ENCODE data around the gene CDH13.
"Not testable (repeated sequence)": the region's sequence is repeated elsewhere in the genome, so short reads cannot be mapped to it uniquely, and the experiment has no call there.

The CDH13 gene

DNA sequence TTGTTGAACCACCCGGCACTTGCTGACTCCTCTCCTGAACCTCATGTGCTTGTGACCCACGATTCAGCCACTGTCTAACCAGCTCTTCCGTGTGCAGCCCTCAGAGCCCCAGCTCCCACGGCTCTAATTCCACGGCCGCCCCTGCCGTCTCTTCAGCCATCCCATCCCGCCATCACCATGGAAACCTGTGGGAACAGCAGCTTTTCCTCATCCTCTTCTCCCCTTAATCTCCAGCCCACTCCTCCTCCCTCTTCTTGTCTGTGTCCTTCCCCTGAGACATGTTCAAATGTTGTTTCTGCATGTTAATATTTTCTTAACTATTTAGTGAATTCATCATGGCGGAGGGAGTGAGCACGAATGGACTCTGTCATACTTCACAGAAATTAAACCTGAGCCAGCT lies 285.2 kb downstream of the CDH13 start:
- Histone ChIP-seq H3K27ac (ENCODE audit: low read depth, low read length) (no peak overlapping the region), H3K9ac (ENCODE audit: low read length) (no peak overlapping the region), H3K27me3 (ENCODE audit: control insufficient read depth in 1 of 2, insufficient read depth in 2 of 2, low read length in 2 of 2) (no peaks in the 10 kb centered on the region), H3K36me3 (ENCODE audit: insufficient read depth, low read length) (no peaks in the 10 kb centered on the region), H3K4me3 (ENCODE audit: low read depth in 1 of 2, low read length in 2 of 2) (no peak overlapping the region), H3K9me3 (ENCODE audit: low read length) (no peaks in the 10 kb centered on the region), H3K4me1 (ENCODE audit: insufficient read depth, low read length) (no peaks in the 10 kb centered on the region)

DNA sequence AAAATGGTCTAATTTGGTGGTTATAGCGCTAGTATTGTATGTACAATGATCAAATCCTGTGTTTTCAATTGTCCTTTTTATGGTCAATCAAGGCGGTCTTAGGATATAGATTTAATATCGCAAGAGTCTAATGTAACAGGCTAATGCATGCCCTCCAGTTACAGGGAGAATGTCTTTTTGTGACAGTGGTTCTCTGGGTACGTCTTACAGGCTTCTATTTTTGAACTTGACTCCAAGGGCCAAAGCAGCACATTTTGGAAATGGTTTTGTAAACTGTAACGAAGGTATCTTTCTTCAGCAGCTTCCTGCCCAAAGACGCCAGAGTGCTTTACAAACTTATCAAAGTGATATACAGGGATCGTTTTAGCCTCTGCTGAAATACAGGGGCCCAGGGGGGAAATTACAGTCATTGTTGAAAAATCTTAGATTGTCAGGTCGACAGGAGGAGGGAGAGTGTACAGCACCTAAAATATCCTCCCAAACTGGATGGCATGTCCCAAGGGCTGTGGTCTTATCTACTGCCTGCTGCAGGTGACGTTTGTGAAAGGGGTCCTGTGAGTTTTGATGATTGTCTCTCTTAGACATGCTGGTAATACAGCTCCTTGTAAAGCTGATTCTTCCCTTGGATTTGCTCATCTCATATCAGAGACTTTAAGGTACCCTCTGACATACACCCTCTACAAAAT lies 288.5 kb downstream of the CDH13 start:
- H3K4me1 ChIP-seq (ENCODE audit: insufficient read depth, low read length) = no peaks in the 10 kb centered on the region
- H3K9me3 ChIP-seq (ENCODE audit: low read length) = no peaks in the 10 kb centered on the region
- H3K9ac ChIP-seq (ENCODE audit: low read length) = no peak overlapping the region
- H3K4me3 ChIP-seq (ENCODE audit: low read depth in 1 of 2, low read length in 2 of 2) = no peak overlapping the region
- H3K27ac ChIP-seq (ENCODE audit: low read depth, low read length) = no peak overlapping the region
- H3K27me3 ChIP-seq (ENCODE audit: control insufficient read depth in 1 of 2, insufficient read depth in 2 of 2, low read length in 2 of 2) = no peaks in the 10 kb centered on the region
- H3K36me3 ChIP-seq (ENCODE audit: insufficient read depth, low read length) = no peaks in the 10 kb centered on the region

DNA sequence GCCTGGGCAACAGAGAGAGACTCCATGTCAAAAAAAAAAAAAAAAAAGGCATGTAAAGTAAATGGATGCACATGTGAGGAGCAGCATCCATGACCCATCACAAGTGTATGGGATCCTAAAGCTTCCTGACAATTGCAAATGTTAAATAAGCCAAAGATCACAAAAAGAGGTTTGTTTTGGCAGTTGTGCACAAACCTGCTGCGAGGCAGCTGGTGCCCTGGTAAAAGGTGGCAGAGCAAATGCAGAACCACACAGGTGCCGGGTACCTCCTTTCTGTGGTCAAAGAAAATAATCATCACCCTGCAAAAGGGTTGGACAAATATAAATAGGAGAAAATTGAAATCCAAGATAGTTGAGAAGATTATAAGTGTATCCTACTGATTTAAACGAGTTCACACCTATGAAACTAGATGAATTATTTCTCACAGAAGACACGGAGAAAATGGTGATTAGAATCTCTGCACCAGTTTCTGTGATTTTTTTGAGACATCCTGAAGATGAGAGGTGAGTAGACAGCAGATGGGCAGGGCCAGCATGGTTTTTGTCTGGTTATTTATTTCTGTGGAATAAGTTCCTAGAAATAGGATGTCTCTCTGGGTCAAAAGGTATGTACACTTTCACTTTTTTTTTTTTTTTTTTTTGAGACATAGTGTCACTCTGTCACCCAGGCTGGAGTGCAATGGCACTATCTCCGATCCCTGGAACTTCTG lies 291.3 kb downstream of the CDH13 start:
- no peaks in the 10 kb centered on the region for H3K9me3 ChIP-seq (ENCODE audit: low read length)
- no peak overlapping the region for H3K4me3 ChIP-seq (ENCODE audit: low read depth in 1 of 2, low read length in 2 of 2)
- no peaks in the 10 kb centered on the region for H3K36me3 ChIP-seq (ENCODE audit: insufficient read depth, low read length)
- H3K9ac ChIP-seq (ENCODE audit: low read length) = no peak overlapping the region
- no peaks in the 10 kb centered on the region for H3K4me1 ChIP-seq (ENCODE audit: insufficient read depth, low read length)
- H3K27ac ChIP-seq (ENCODE audit: low read depth, low read length) = no peak overlapping the region
- H3K27me3 ChIP-seq (ENCODE audit: control insufficient read depth in 1 of 2, insufficient read depth in 2 of 2, low read length in 2 of 2) = no peaks in the 10 kb centered on the region

DNA sequence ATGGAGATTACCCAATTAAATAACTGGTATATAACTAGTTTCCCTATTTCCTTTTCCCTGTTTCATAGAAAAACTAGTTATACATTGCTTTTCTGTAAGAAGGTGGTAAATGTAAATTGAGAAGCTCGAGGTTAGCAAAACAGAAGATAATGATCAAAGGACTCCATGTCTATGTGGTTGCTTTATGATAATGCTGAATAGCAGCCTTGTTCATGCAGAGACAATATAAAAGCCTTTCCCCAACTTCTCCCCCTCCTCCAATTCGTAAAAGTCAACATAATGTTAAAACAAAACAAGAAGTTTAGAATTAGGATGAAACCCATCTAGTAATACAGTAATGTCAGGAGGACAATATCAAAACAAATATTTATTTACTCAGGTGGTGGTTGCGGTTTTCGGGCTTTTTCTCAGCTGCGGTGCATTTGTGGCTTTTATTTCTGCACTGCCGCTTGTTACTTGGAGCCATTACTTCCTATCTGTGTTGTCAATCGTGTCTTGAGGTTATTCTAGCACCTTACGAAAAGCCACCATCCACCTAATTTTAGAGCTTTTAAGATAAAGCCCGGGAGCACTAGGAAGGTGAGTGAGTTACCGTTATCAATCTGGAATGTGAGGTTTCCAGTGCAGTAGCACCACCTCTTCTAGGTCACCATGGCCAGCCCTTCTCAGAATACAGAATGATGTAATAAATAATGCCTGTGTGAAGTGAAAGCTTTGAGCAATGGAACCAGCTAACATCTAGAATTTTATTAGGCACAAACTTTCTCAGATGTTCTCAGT lies 297.5 kb downstream of the CDH13 start:
- Histone ChIP-seq H3K9ac (ENCODE audit: low read length) (no peak overlapping the region), H3K27ac (ENCODE audit: low read depth, low read length) (no peak overlapping the region), H3K9me3 (ENCODE audit: low read length) (no peaks in the 10 kb centered on the region), H3K4me1 (ENCODE audit: insufficient read depth, low read length) (no peaks in the 10 kb centered on the region), H3K36me3 (ENCODE audit: insufficient read depth, low read length) (no peaks in the 10 kb centered on the region), H3K4me3 (ENCODE audit: low read depth in 1 of 2, low read length in 2 of 2) (no peak overlapping the region), H3K27me3 (ENCODE audit: control insufficient read depth in 1 of 2, insufficient read depth in 2 of 2, low read length in 2 of 2) (no peaks in the 10 kb centered on the region)

DNA sequence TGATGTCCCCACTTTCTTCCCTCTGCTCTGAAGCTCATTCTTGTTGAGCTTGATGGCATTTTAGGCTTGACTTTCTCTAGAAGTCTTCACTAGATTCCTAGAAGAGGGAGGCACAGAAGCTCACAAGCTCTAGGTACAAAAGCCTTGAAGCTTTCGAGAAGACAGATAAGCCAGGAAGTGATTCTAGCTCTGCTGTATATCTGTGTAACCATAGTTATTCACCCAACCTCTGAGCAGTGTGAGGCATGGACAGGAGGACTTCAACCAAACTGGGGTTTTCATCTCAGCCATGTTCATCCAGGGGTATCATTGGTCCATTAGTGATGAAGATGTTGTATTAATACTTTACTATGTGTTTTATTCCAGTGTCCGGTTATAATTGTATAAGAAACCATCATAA lies 299.7 kb downstream of the CDH13 start:
- Histone ChIP-seq H3K36me3 (ENCODE audit: insufficient read depth, low read length) (no peaks in the 10 kb centered on the region), H3K9me3 (ENCODE audit: low read length) (no peaks in the 10 kb centered on the region), H3K4me3 (ENCODE audit: low read depth in 1 of 2, low read length in 2 of 2) (no peak overlapping the region), H3K9ac (ENCODE audit: low read length) (no peak overlapping the region), H3K27me3 (ENCODE audit: control insufficient read depth in 1 of 2, insufficient read depth in 2 of 2, low read length in 2 of 2) (no peaks in the 10 kb centered on the region), H3K4me1 (ENCODE audit: insufficient read depth, low read length) (no peaks in the 10 kb centered on the region), H3K27ac (ENCODE audit: low read depth, low read length) (no peak overlapping the region)

DNA sequence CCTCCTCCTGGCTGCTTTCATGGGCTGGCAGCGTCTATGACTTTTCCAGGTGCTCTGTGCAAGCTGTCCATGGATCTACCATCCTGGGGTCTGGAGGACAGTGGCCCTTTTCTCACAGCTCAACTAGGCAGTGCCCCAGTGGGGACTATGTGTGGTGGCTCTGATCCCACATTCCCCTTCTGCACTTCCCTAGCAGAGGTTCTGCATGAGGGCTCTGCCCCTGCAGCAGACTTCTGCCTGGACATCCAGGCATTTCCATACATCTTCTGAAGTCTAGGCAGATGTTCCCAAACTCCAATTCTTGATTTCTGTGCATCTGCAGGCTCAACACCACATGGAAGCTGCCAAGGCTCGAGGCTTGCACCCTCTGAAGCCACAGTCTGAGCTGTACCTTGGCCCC lies 307.2 kb downstream of the CDH13 start:
- H3K4me1 ChIP-seq (ENCODE audit: insufficient read depth, low read length); H3K4me3 ChIP-seq (ENCODE audit: low read depth in 1 of 2, low read length in 2 of 2); H3K9me3 ChIP-seq (ENCODE audit: low read length); H3K9ac ChIP-seq (ENCODE audit: low read length); H3K27me3 ChIP-seq (ENCODE audit: control insufficient read depth in 1 of 2, insufficient read depth in 2 of 2, low read length in 2 of 2); H3K27ac ChIP-seq (ENCODE audit: low read depth, low read length); H3K36me3 ChIP-seq (ENCODE audit: insufficient read depth, low read length): not testable (repeated sequence)

DNA sequence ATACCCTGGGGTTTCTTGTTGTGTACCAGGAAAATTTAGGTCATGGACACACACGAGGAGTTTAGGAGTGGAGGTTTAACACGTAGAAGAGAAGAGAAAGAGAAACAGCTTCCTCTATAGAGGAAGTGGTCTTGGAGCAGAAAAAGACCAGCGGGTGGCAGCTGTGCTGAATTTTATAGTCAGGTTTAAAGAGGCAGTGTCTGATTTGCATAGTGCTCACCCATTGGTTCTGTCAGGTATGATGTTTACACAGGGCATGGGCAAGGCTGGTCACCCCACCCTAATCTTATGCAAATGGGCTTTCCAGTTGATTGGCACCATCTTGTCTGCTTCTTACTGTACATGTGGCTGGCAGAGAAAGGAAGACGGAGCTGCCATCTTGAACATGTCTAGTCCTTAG lies 309.0 kb downstream of the CDH13 start:
- H3K9ac ChIP-seq (ENCODE audit: low read length) = no peak overlapping the region
- H3K4me1 ChIP-seq (ENCODE audit: insufficient read depth, low read length) = no peaks in the 10 kb centered on the region
- H3K27me3 ChIP-seq (ENCODE audit: control insufficient read depth in 1 of 2, insufficient read depth in 2 of 2, low read length in 2 of 2) = no peaks in the 10 kb centered on the region
- H3K4me3 ChIP-seq (ENCODE audit: low read depth in 1 of 2, low read length in 2 of 2) = no peak overlapping the region
- H3K36me3 ChIP-seq (ENCODE audit: insufficient read depth, low read length) = no peaks in the 10 kb centered on the region
- H3K27ac ChIP-seq (ENCODE audit: low read depth, low read length) = no peak overlapping the region
- no peaks in the 10 kb centered on the region for H3K9me3 ChIP-seq (ENCODE audit: low read length)

DNA sequence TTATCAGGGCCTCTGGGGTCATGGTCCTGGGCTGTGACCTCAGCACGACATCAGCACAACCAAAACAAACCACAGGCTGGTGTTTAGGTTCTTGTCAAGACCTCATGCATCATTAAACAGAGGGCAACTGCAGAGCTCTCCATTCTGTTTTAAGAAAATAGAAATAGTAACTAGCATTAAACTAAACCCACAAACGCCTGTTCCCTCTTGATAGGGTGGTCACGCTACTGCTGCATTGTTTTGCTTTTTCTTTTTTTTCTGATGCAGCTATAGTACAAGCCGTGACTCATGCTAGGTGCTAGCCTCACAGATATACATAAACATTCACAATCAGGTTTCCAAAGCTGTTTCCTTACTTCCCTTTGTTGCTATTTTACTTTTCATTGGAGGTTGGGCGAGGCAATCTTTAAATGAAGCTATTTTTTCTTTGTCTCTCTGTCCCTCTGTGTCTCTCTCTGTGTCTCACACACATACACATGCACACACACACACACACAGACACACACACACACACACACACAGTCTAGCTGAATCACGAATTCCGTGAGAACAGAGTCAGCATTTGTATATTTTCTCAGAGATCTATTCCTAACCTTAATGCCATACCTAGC lies 310.3 kb downstream of the CDH13 start:
- no peak overlapping the region for H3K9ac ChIP-seq (ENCODE audit: low read length)
- H3K36me3 ChIP-seq (ENCODE audit: insufficient read depth, low read length) = no peaks in the 10 kb centered on the region
- H3K9me3 ChIP-seq (ENCODE audit: low read length) = no peaks in the 10 kb centered on the region

DNA sequence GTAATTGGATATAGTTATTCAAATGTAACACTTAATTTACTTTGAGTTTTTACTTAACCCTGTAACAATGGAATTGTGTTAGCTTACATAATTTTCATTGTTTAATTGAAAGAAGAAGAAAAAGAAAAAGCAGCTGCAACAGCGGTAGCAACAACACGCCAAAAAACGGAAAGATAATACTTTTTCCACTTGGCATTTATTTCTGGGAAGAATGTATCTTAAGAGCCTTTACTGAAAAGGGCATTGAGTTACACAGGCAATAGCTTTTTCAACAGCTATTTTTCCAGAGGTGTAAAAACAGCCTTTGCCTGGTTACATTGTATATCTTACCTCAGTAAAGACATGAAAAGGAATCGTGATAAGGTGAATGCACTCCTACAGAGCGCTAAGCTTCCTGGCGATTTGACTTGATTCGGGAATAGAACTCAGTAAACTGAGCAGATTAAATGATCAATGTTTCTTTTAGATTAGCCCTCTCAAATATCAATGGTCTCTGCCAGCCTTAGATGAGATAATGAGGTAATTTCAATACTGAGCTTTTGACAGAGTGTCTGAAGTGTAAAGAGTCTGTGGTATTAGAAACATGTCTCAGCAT lies 311.3 kb downstream of the CDH13 start:
- Histone ChIP-seq H3K9ac (ENCODE audit: low read length) (no peak overlapping the region), H3K27ac (ENCODE audit: low read depth, low read length) (no peak overlapping the region), H3K36me3 (ENCODE audit: insufficient read depth, low read length) (no peaks in the 10 kb centered on the region)

More for the DNA sequence above, 310.3 kb downstream of the CDH13 start:
- Histone ChIP-seq H3K27ac (ENCODE audit: low read depth, low read length) (no peak overlapping the region), H3K27me3 (ENCODE audit: control insufficient read depth in 1 of 2, insufficient read depth in 2 of 2, low read length in 2 of 2) (no peaks in the 10 kb centered on the region), H3K4me3 (ENCODE audit: low read depth in 1 of 2, low read length in 2 of 2) (no peak overlapping the region), H3K4me1 (ENCODE audit: insufficient read depth, low read length) (no peaks in the 10 kb centered on the region)

DNA sequence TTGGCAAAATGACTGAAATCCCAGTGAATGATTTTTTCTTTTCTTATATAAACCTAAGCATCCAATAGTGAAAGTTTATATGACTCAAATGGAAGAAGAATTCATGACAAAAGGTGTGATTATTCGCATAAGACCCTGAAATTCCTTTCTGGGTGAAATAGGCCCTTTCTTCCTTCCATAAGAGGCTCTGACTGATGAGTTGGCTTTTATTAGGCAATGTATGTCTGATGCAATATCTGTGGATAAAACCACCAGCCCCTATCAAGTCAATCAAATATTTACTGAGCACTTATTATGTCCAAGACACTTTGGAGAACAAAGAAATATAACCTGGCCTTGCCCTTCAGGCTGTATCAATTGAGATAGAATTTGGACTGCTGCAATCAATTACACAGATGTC lies 316.6 kb downstream of the CDH13 start:
- Histone ChIP-seq H3K27me3 (ENCODE audit: control insufficient read depth in 1 of 2, insufficient read depth in 2 of 2, low read length in 2 of 2) (no peaks in the 10 kb centered on the region), H3K9ac (ENCODE audit: low read length) (no peak overlapping the region), H3K9me3 (ENCODE audit: low read length) (no peaks in the 10 kb centered on the region), H3K4me3 (ENCODE audit: low read depth in 1 of 2, low read length in 2 of 2) (no peak overlapping the region), H3K36me3 (ENCODE audit: insufficient read depth, low read length) (no peaks in the 10 kb centered on the region), H3K4me1 (ENCODE audit: insufficient read depth, low read length) (peaks cover under 1% of the 10 kb centered on the region), H3K27ac (ENCODE audit: low read depth, low read length) (no peak overlapping the region)

More for the DNA sequence above, 311.3 kb downstream of the CDH13 start:
- Histone ChIP-seq H3K27me3 (ENCODE audit: control insufficient read depth in 1 of 2, insufficient read depth in 2 of 2, low read length in 2 of 2) (no peaks in the 10 kb centered on the region), H3K4me1 (ENCODE audit: insufficient read depth, low read length) (no peaks in the 10 kb centered on the region), H3K9me3 (ENCODE audit: low read length) (no peaks in the 10 kb centered on the region), H3K4me3 (ENCODE audit: low read depth in 1 of 2, low read length in 2 of 2) (no peak overlapping the region)

Measured in muscle layer of colon (tissue), 2 donors.